GM18867 (cell line): ENCODE measurements around the gene MAP2K5.

Experiments
- ATAC-seq: cut with Tn5 transposase; IDR thresholded peaks from one replicate; pipeline ENCODE4 v1.9.1; 2021; ENCODE audit warnings: mild to moderate bottlenecking, moderate library complexity; ENCODE audit not compliant: unreplicated experiment

The MAP2K5 gene

GRCh38 chr15:67556976-67557570 lies 14.6 kb downstream of the MAP2K5 start:
- no peak for ATAC-seq

- no peak for ATAC-seq
Observed at GRCh38 chr15:67558502-67558901, 16.0 kb downstream of the MAP2K5 start.

- ATAC-seq, result no peak
Observed at GRCh38 chr15:67559158-67559557, 16.7 kb downstream of the MAP2K5 start.

GRCh38 chr15:67559576-67559975 lies 17.1 kb downstream of the MAP2K5 start:
- no peak for ATAC-seq

- no peak for ATAC-seq
Observed at GRCh38 chr15:67560320-67560719, 17.8 kb downstream of the MAP2K5 start.

- ATAC-seq, result no peak
Observed at GRCh38 chr15:67563092-67563491, 20.6 kb downstream of the MAP2K5 start.

- peak; percentile 94 for ATAC-seq
Observed at GRCh38 chr15:67564021-67564967, 21.8 kb downstream of the MAP2K5 start.

- ATAC-seq, result peak; percentile 43
Observed at GRCh38 chr15:67564968-67565345, 22.5 kb downstream of the MAP2K5 start.

GRCh38 chr15:67569668-67570067 lies 27.2 kb downstream of the MAP2K5 start:
- no peak for ATAC-seq

GRCh38 chr15:67570875-67571647 lies 28.6 kb downstream of the MAP2K5 start:
- no peak for ATAC-seq

- ATAC-seq, result no peak
Observed at GRCh38 chr15:67571648-67572415, 29.3 kb downstream of the MAP2K5 start.

- ATAC-seq, result no peak
Observed at GRCh38 chr15:67573194-67573593, 30.7 kb downstream of the MAP2K5 start.

- no peak for ATAC-seq
Observed at GRCh38 chr15:67575039-67575502, 32.6 kb downstream of the MAP2K5 start.

GRCh38 chr15:67578020-67578600 lies 35.6 kb downstream of the MAP2K5 start:
- no peak for ATAC-seq

- ATAC-seq, result no peak
Observed at GRCh38 chr15:67579164-67579563, 36.7 kb downstream of the MAP2K5 start.

- no peak for ATAC-seq
Observed at GRCh38 chr15:67579967-67580366, 37.5 kb downstream of the MAP2K5 start.

GRCh38 chr15:67584157-67584556 lies 41.7 kb downstream of the MAP2K5 start:
- ATAC-seq, result no peak

- ATAC-seq, result no peak
Observed at GRCh38 chr15:67585681-67586080, 43.2 kb downstream of the MAP2K5 start.

GRCh38 chr15:67587331-67587730 lies 44.8 kb downstream of the MAP2K5 start:
- ATAC-seq, result no peak

- no peak for ATAC-seq
Observed at GRCh38 chr15:67587754-67588153, 45.3 kb downstream of the MAP2K5 start.
